KBM-7 (cell line): Measurements from ENCODE around the gene LCE4A.

Experiments used
- DNase-seq: peaks from one replicate; pipeline ENCODE4 v3.0.0-alpha.2; 2015
- in situ Hi-C: fragments of 300-500 bp; cut with MboI; formaldehyde crosslinking; loops from 2 replicates; pipeline ENCODE4 v1.14.3; 2020; ENCODE audit warnings: low sequenced_read_pairs, low pct_unique_long_range_greater_than_20kb, mixed read lengths

Gene LCE4A

DNA sequence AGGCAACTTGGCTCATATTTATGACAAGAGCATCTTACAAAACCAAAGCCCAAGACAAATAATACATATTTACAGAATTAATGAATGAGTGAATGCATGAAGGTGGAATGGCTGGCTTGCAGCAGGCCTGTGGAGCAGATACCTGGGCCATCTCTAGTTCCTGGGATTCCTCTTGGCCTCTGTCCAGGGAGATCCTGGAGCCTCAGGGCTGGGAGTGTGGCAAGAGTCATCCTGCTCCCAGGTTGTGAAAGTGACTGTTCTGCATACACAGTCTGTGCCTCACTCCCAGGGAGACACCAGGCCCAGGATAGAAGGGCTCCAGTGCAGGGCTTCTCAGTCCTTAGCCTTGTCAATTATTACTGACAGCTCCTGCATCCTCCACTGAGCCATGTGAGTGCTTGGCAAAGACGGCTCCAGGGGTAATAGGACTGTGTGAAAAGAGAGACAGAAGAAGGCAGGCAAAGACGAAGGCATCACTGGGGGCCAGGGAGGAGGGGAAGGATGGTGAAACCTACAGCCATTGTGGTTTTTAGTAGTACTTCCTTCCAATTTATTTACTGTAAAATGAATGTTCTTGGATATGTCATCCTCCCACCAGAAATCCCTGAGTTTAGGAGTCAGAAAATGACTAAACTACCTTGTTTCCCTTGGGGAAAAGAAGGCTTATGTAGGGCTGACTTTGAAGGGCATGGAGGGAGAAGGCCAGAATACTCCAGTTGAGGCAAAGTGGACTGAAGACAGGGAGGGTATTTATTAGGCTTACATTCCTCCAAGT is 35.6 kb downstream of the LCE4A start:
- DNase-seq, result no peak
- in situ Hi-C loops, result no loop called here

DNA sequence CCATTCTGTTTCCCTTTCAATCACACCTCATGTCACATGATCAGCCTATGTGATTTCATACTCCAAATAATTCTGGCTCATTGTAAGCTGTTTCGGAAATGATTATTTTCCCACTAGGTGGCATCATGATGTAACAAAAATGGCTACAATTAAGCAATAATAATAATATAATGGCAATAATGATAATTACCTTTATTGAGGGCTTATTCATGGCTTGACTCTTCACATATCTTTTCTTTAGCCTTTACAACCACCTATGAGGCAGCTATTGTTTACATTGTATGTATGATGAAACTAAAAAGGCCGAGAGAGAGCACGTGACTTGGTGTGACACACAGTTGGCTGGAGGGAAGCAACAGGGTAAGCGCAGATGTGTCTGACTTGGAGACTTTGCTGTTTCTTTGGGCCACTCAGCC is 37.3 kb downstream of the LCE4A start:
- in situ Hi-C loops, result no loop called here
- no peak for DNase-seq

DNA sequence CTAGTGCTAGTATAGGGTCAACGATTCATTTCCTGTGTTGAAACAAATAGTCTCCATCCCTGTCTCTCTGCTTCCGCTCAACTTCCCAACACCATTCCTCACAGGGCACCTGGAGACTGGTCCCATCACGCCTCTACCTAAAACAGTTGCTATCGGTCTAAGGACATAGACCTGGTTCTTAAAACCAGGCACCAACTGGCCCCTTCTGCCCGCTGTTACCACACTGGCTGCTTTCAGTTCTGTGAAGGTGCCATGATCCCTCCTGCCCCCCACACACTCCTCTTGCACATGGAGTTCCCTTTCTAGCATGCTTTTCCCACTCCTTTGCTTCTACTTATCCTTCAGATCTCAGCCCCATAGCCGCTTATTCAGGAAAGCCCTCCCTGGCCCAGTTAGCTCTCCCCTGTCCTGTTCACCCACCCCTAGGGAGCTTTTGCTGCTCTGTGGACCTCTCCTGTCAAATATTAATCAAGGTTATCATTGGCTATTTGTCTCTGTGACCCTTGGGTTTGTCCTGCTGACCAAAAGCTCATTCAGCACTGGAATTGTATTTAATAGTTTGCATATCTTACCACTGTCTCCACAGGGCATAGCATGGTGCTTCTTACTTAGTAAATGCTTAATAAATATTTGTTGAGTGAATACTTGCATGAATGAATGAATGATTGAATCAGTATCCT is 37.9 kb downstream of the LCE4A start:
- in situ Hi-C loops, result no loop called here
- DNase-seq, result no peak

DNA sequence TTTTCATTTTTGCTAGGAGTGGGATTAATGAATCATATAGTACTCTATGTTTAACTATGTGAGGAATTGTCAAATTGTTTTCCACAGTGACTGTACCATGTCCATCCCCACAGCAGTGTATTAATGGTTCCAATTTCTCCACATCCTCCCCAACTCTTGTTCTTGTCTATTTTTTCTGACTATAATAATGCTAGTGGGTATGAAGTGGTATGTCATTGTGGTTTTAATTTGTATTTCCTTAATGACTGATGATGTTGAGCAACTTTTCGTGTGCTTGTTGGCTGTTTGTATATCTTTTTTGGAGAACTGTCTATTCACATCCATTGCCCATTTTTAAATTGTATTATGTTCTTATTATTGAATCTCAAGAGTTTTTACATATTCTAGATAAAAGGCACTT is 39.9 kb downstream of the LCE4A start:
- in situ Hi-C loops, result no loop called here
- no peak for DNase-seq

DNA sequence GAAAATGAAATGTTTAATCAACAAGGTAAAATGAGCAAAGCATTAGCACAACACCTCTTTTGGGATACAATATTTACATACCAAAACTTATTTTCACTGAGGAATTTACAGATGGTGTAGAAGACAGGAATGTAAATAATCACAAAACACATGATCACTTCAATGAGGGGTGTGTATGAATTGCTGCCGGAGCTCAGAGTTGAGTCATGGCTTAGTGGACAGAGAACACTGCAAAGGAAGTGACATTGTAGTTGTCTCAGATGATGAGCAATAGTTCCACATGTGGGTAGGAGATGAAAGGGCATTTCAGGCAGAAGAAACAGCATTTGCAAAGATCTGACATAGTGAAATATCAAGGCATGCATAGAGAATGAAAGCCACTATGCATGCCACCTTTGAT is 44.3 kb downstream of the LCE4A start:
- in situ Hi-C loops, result no loop called here
- no peak for DNase-seq

DNA sequence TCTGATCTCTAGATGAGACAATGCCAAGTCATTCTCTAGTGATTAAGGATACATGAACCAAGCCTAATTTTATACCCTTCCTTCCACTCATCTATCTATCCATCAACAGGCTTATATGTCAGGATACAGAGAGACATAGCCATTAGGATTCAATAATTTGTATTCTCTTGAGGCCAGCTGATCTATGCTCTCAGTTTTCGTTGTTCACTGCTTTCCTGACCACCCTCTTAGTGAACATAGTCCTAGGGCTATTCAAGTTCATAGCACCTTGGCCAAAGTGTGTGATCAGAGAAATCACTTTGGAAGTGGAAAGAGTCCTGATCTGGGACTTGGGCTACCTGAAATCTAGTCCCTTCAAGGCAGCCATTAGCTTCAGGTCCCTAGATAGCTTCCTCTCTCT is 45.6 kb downstream of the LCE4A start:
- in situ Hi-C loops, result no loop called here
- DNase-seq, result no peak

DNA sequence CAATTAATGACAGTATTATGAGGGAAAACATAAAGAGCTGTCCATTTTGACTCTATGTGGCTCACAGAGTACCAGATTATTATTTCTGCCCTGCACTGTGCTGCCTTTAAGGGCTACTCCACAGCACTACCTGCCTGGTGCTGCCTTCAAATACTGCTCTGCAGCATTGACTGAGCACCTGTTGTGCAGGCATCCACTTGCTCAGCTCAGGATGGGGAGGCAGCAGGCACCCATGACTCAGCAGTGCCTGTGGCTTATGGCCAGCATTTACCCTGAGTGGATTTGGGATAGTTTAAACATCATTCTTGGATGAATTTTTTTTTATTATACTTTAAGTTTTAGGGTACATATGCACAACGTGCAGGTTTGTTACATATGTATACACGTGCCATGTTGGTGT is 48.9 kb downstream of the LCE4A start:
- in situ Hi-C loops, result no loop called here
- DNase-seq, result no peak

DNA sequence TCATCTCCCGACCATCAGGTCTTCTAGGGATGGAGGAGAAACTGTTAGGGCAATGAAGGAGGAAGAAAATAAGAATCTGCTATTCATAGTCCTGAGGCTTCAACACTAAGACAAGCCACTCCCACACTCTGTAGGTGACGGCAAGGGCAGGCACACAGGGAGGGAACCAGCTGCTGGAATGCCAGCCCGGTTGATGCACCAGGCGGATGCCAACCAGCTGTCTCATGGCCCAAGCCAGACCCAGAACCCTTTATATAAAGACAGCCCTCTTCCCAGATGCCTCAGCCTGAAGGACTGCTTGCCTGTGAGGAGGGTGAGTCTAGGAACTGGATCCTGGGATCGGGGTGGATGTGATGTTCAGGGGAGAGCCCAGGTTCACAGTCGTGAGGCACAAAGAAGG is 49.8 kb downstream of the LCE4A start, which contains the start of gene KPRP:
TSS of gene KPRP (plus strand) at position 279 of the 400 bp plus-strand sequence. CDS start 1,564 bp downstream, outside the sequence.
- in situ Hi-C loops, result no loop called here
- DNase-seq, result no peak

DNA sequence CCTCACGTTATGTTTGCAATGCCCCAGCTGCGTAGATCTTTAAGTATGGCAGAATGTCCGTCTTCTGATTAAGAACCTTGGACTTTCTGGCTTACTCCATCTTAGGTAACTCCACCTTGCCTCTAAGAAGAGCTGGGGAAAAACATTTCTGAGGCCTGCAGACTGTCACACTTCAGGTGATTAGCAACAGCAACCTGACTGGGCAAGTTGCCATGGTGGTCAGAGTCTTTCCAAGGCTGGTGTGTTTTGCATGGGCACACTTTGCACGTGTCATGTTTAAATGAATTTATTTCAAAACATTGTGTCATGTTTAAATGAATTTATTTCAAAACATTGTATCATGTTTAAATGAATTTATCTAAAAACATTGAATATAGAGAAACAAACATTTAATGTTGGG is 50.7 kb downstream of the LCE4A start:
- in situ Hi-C loops, result no loop called here
- no peak for DNase-seq
